CD4-positive, alpha-beta T cell (primary cell): ENCODE results near the gene PPP6R2. TPM values are rescaled to one million over a fixed set of nuclear protein-coding genes. Genes with fewer than 3 reads are reported as not detected.

Source experiments
- ATAC-seq: fragments of 200-7000 bp; cut with Tn5 transposase; one replicate; pipeline ENCODE4 v1.10.0; 2022; ENCODE audit warnings: mild to moderate bottlenecking; ENCODE audit not compliant: poor library complexity
- CTCF ChIA-PET: fragments of 350-600 bp; sonication (Branson Sonifier 250); formaldehyde crosslinking; loops from one replicate; lab custom pipeline; 2021; ENCODE audit warnings: antibody characterized with exemption, inconsistent platforms; lab: Charles Lee
- POLR2A ChIA-PET: fragments of 350-600 bp; sonication (Branson Sonifier 250); formaldehyde crosslinking; loops from one replicate; lab custom pipeline; 2021; ENCODE audit warnings: antibody characterized with exemption, inconsistent platforms; lab: Charles Lee
- DNase-seq, 14 experiments: peaks; one replicate each; pipeline ENCODE4 v3.0.0-alpha.2; 2013 to 2020; ENCODE audit warnings: mixed read lengths in 2 of 14
- H3K27ac ChIP-seq, 2 donors: one replicate each; pipeline versions ENCODE4 v1.5.1 to v1.7.0; 2013; ENCODE audit warnings: low read length in 2 of 2, low read depth in 1 of 2, mild to moderate bottlenecking in 1 of 2
- H3K27me3 ChIP-seq, 2 experiments: 1 replicate in 1 of 2; 2 replicates in 1 of 2; pipeline versions ENCODE4 v1.6.1 to v1.7.0; 2013; ENCODE audit warnings: low read length in 2 of 2, control low read depth in 1 of 2, mild to moderate bottlenecking in 1 of 2, moderate library complexity in 1 of 2; ENCODE audit not compliant: insufficient read depth in 2 of 2, control insufficient read depth in 1 of 2
- H3K36me3 ChIP-seq: one replicate; pipeline ENCODE4 v1.6.1; 2013; ENCODE audit warnings: low read length, control low read depth; ENCODE audit not compliant: insufficient read depth
- H3K4me1 ChIP-seq: one replicate; pipeline ENCODE4 v1.6.1; 2013; ENCODE audit warnings: low read length, control low read depth; ENCODE audit not compliant: insufficient read depth
- H3K4me3 ChIP-seq: one replicate; pipeline ENCODE4 v1.5.1; 2013; ENCODE audit warnings: mild to moderate bottlenecking, low read length, moderate library complexity
- H3K9me3 ChIP-seq, 2 experiments: 1 replicate in 1 of 2; 2 replicates in 1 of 2; pipeline versions ENCODE4 v1.6.1 to v1.7.0; 2013; ENCODE audit warnings: low read length in 2 of 2, mild to moderate bottlenecking in 2 of 2, control low read depth in 1 of 2, moderate library complexity in 1 of 2; ENCODE audit not compliant: control insufficient read depth in 1 of 2, insufficient read depth in 1 of 2
- H3K27ac Mint-ChIP-seq: one replicate; pipeline ENCODE4 v1.8.0; 2020; ENCODE audit warnings: mixed read lengths
- H3K27me3 Mint-ChIP-seq: one replicate; pipeline ENCODE4 v1.8.0; 2021; ENCODE audit warnings: mixed read lengths
- H3K36me3 Mint-ChIP-seq: one replicate; pipeline ENCODE4 v1.8.0; 2021; ENCODE audit warnings: low read depth, mixed read lengths
- H3K4me1 Mint-ChIP-seq: one replicate; pipeline ENCODE4 v1.8.0; 2021; ENCODE audit warnings: low read depth, mixed read lengths
- H3K4me3 Mint-ChIP-seq: one replicate; pipeline ENCODE4 v1.8.0; 2020; ENCODE audit warnings: mild to moderate bottlenecking, mixed read lengths
- H3K9me3 Mint-ChIP-seq: one replicate; pipeline ENCODE4 v1.8.0; 2020; ENCODE audit warnings: mixed read lengths
- intact Hi-C, 2 experiments: fragments of 100-400 bp; cut with DNase I in 1 of 2; cut with micrococcal nuclease in 1 of 2; formaldehyde crosslinking; loops; one replicate each; pipeline versions ENCODE4 v1.15.1 to v1.9.0; 2023 to 2025; cut with DNase I, micrococcal nuclease
- total RNA-seq, 174 experiments: library from RNA in 2 of 174; stranded (reverse) in 2 of 174; gene quantifications; one replicate each; pipeline ENCODE4 v1.2.3 and lab custom pipeline; 2021 to 2026
- TF ChIP-seq, protein P1 (sequence below): fragments of 200-600 bp; IDR thresholded peaks from one replicate; pipeline ENCODE4 v1.8.0; 2022; ENCODE audit warnings: antibody characterized with exemption, mild to moderate bottlenecking

The PPP6R2 gene
- total RNA-seq, 2 experiments from 2014 or later, result 47.1 to 48.0 TPM

DNA sequence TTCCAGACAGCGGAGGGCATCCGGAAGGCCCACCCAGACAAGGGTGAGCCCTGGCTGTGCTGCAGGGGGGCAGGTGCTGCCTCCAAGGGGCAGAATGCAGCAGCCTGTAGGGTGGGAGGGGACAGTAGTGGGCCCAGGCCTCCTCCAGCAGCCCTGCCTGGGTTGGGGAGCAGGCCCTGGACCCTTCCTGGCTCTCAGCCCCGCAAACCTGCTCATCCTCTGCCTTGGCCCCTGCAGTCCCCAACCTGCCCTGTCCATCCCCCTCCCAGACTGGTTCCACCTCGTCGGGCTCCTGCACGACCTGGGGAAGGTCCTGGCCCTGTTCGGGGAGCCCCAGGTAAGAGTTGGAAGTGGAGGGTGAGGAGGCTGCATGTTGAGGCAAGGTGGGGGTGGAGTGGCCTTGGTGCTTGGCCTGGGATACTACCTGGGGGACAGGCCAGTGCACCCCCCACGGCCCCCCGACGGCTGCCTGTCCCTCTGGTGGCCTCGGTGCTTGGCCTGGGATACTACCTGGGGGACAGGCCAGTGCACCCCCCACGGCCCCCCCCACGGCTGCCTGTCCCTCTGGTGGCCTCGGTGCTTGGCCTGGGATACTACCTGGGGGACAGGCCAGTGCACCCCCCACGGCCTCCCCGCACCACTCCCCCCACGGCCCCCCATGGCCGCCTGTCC is 145.0 kb downstream of the PPP6R2 start:
- Histone ChIP-seq H3K4me3 (no peak overlapping the region), H3K9me3 (no peaks in the 10 kb centered on the region), H3K36me3 (no peaks in the 10 kb centered on the region), H3K27ac (no peak overlapping the region), H3K4me1 (peaks cover 12% of the 10 kb centered on the region), H3K27me3 (no peaks in the 10 kb centered on the region)
- no peak overlapping the region for H3K4me3 Mint-ChIP-seq
- no peaks in the 10 kb centered on the region for H3K27me3 Mint-ChIP-seq
- H3K27ac Mint-ChIP-seq, result no peak overlapping the region
- TF ChIP-seq, protein P1, sequence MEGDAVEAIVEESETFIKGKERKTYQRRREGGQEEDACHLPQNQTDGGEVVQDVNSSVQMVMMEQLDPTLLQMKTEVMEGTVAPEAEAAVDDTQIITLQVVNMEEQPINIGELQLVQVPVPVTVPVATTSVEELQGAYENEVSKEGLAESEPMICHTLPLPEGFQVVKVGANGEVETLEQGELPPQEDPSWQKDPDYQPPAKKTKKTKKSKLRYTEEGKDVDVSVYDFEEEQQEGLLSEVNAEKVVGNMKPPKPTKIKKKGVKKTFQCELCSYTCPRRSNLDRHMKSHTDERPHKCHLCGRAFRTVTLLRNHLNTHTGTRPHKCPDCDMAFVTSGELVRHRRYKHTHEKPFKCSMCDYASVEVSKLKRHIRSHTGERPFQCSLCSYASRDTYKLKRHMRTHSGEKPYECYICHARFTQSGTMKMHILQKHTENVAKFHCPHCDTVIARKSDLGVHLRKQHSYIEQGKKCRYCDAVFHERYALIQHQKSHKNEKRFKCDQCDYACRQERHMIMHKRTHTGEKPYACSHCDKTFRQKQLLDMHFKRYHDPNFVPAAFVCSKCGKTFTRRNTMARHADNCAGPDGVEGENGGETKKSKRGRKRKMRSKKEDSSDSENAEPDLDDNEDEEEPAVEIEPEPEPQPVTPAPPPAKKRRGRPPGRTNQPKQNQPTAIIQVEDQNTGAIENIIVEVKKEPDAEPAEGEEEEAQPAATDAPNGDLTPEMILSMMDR, result no peak
- DNase-seq, result no peak
- intact Hi-C loops, result no loop called here
- CTCF ChIA-PET, result no interaction called here
- POLR2A ChIA-PET, result no interaction called here
- H3K4me1 Mint-ChIP-seq, result peaks cover 12% of the 10 kb centered on the region
- no peaks in the 10 kb centered on the region for H3K9me3 Mint-ChIP-seq
- H3K36me3 Mint-ChIP-seq, result no peaks in the 10 kb centered on the region
- ATAC-seq, result no peak

DNA sequence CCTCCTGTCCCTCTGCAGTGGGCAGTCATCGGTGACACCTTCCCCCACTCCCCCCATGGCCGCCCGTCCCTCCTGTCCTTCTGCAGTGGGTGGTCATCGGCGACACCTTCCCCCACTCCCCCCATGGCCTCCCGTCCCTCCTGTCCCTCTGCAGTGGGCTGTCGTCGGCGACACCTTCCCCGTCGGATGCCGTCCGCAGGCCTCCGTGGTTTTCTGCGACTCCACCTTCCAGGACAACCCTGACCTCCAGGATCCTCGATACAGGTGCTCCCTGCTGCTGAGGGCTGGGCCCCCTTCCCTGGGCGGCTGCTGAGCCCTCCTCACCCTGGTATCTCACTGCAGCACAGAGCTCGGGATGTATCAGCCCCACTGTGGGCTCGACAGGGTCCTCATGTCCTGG is 145.8 kb downstream of the PPP6R2 start:
- Mint-ChIP-seq H3K9me3 (no peaks in the 10 kb centered on the region), H3K27ac (no peak overlapping the region), H3K4me3 (no peak overlapping the region), H3K27me3 (no peaks in the 10 kb centered on the region), H3K4me1 (peaks cover 12% of the 10 kb centered on the region), H3K36me3 (no peaks in the 10 kb centered on the region)
- DNase-seq, result peak in 1 of 14 experiments; percentile 11
- TF ChIP-seq, protein P1, result no peak
- H3K36me3 ChIP-seq, result no peaks in the 10 kb centered on the region
- H3K4me1 ChIP-seq, result peaks cover 12% of the 10 kb centered on the region
- ATAC-seq, result no peak
- ChIA-PET CTCF (no interaction called here), POLR2A (no interaction called here)
- intact Hi-C loops, result no loop called here
- H3K4me3 ChIP-seq, result no peak overlapping the region
- H3K9me3 ChIP-seq, result no peaks in the 10 kb centered on the region
- H3K27ac ChIP-seq, result no peak overlapping the region
- no peaks in the 10 kb centered on the region for H3K27me3 ChIP-seq

DNA sequence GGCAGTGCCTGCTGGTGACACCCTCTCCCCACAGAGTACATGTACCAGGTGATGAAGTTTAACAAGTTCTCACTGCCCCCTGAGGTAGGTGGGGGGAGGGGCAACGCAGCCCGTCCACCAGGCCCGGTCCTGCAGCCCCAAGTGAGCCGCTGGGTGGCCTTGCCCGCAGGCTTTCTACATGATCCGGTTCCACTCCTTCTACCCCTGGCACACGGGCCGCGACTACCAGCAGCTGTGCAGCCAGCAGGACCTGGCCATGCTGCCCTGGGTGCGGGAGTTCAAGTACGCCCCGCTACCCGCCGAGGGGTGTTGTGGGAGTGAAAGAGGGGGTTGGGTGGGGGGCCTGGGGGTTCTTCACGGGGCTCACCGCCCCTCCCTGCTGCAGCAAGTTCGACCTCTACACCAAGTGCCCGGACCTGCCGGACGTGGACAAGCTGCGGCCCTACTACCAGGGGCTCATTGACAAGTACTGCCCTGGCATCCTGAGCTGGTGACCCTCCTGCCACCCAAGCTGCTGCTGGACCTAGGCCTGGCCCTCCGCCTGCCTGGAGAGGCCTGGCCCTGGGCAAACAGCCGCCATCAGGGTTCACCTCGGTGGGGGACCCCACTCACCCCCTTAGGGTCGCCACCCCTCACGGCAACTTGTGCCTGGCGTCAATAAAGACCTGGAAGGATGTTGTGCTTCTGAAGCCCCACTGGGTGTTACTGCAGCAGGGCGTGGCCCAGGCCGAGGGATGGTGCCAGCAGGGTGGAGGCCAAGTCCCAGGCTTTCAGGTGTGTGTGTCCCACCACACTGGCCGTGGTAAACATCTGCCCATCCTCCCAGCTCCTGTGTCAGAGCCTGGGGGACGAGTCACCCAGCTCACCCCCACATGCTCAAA is 146.5 kb downstream of the PPP6R2 start:
- Histone ChIP-seq H3K36me3 (no peaks in the 10 kb centered on the region), H3K4me3 (no peak overlapping the region), H3K9me3 (no peaks in the 10 kb centered on the region), H3K27ac (no peak overlapping the region), H3K27me3 (no peaks in the 10 kb centered on the region), H3K4me1 (peaks cover 12% of the 10 kb centered on the region)
- POLR2A ChIA-PET, result no interaction called here
- Mint-ChIP-seq H3K36me3 (no peaks in the 10 kb centered on the region), H3K27ac (no peak overlapping the region), H3K27me3 (no peaks in the 10 kb centered on the region), H3K4me3 (no peak overlapping the region), H3K4me1 (peaks cover 12% of the 10 kb centered on the region), H3K9me3 (no peaks in the 10 kb centered on the region)
- intact Hi-C loops, result no loop called here
- TF ChIP-seq, protein P1, result no peak
- ATAC-seq, result no peak
- CTCF ChIA-PET, result no interaction called here
- DNase-seq, result peak in 1 of 14 experiments; percentile 15
